GM19452 (cell line): ENCODE results near the gene TNRC18.
"Not testable (repeated sequence)": the region's sequence is repeated elsewhere in the genome, so short reads cannot be mapped to it uniquely, and the experiment has no call there.

Source experiments
- ATAC-seq: cut with Tn5 transposase; IDR thresholded peaks from one replicate; pipeline ENCODE4 v1.9.1; 2021; ENCODE audit not compliant: unreplicated experiment

Gene TNRC18

GRCh38 chr7:5380350-5381070 is 43.1 kb downstream of the TNRC18 start:
- ATAC-seq, result no peak

- ATAC-seq, result no peak
Measured at GRCh38 chr7:5379546-5379945, 44.1 kb downstream of the TNRC18 start.

- no peak for ATAC-seq
Measured at GRCh38 chr7:5377816-5378215, 45.8 kb downstream of the TNRC18 start.

GRCh38 chr7:5377279-5377678 is 46.4 kb downstream of the TNRC18 start:
- ATAC-seq, result no peak

GRCh38 chr7:5375925-5376324 is 47.7 kb downstream of the TNRC18 start:
- no peak for ATAC-seq

- ATAC-seq, result no peak
Measured at GRCh38 chr7:5374464-5374863, 49.2 kb downstream of the TNRC18 start.

GRCh38 chr7:5373300-5373699 is 50.3 kb downstream of the TNRC18 start:
- ATAC-seq, result no peak

- no peak for ATAC-seq
Measured at GRCh38 chr7:5370454-5371353, 52.9 kb downstream of the TNRC18 start.

- no peak for ATAC-seq
Measured at GRCh38 chr7:5367661-5368060, 56.0 kb downstream of the TNRC18 start.

- peak; percentile 58 for ATAC-seq
Measured at GRCh38 chr7:5365976-5366625, 57.5 kb downstream of the TNRC18 start.

- peak; percentile 57 for ATAC-seq
Measured at GRCh38 chr7:5363729-5364128, 59.9 kb downstream of the TNRC18 start.

- no peak for ATAC-seq
Measured at GRCh38 chr7:5362466-5362865, 61.2 kb downstream of the TNRC18 start.

- no peak for ATAC-seq
Measured at GRCh38 chr7:5361446-5362127, 62.0 kb downstream of the TNRC18 start.

GRCh38 chr7:5360971-5361370 is 62.7 kb downstream of the TNRC18 start:
- ATAC-seq, result no peak

- no peak for ATAC-seq
Measured at GRCh38 chr7:5360451-5360850, 63.2 kb downstream of the TNRC18 start.

- not testable (repeated sequence) for ATAC-seq
Measured at GRCh38 chr7:5360021-5360420, 63.6 kb downstream of the TNRC18 start.

GRCh38 chr7:5359344-5359743 is 64.3 kb downstream of the TNRC18 start:
- no peak for ATAC-seq

- ATAC-seq, result no peak
Measured at GRCh38 chr7:5357951-5358350, 65.7 kb downstream of the TNRC18 start.

- ATAC-seq, result no peak
Measured at GRCh38 chr7:5356751-5357119, 66.9 kb downstream of the TNRC18 start.

GRCh38 chr7:5354460-5355232 is 69.0 kb downstream of the TNRC18 start:
- ATAC-seq, result no peak
